Sigmoid colon (tissue), 7 donors: ENCODE data around the gene COX7A2. TPM values are rescaled to one million over a fixed set of nuclear protein-coding genes. Genes with fewer than 3 reads are reported as not detected.

Source experiments
- DNase-seq: peaks from one replicate; pipeline ENCODE4 v3.0.0-alpha.2; 2019
- H3K27ac ChIP-seq, 4 donors: fragments of 200-600 bp; sonication (generic); one replicate each; pipeline ENCODE4 v1.5.1; 2016 to 2019; ENCODE audit warnings: mild to moderate bottlenecking in 1 of 4
- H3K27me3 ChIP-seq, 3 donors: fragments of 200-600 bp; sonication (generic); one replicate each; pipeline ENCODE4 v1.5.1; 2019; ENCODE audit warnings: mild to moderate bottlenecking in 1 of 3
- H3K36me3 ChIP-seq, 4 donors: fragments of 200-600 bp; sonication (generic); one replicate each; pipeline ENCODE4 v1.5.1; 2016 to 2019
- H3K4me1 ChIP-seq, 4 donors: fragments of 200-600 bp; sonication (generic); one replicate each; pipeline ENCODE4 v1.5.1; 2017 to 2019
- H3K4me3 ChIP-seq, 4 donors: fragments of 200-600 bp; sonication (generic); one replicate each; pipeline ENCODE4 v1.5.1; 2017 to 2019; ENCODE audit warnings: mild to moderate bottlenecking in 2 of 4, moderate library complexity in 1 of 4
- H3K9me3 ChIP-seq, 4 donors: fragments of 200-600 bp in 3 of 4; sonication (generic) in 3 of 4; one replicate each; pipeline versions ENCODE4 v1.5.1 to v1.6.1; 2013 to 2019
- EP300 ChIP-seq, 4 donors: sonication (generic); formaldehyde crosslinking; IDR thresholded peaks; one replicate each; pipeline ENCODE4 v1.6.1; 2017; ENCODE audit warnings: antibody characterized with exemption in 4 of 4
- POLR2A ChIP-seq, 2 donors: fragments of 450-650 bp; IDR thresholded peaks; one replicate each; pipeline ENCODE4 v1.6.1; 2016; ENCODE audit warnings: antibody characterized with exemption in 2 of 2, mild to moderate bottlenecking in 2 of 2, moderate library complexity in 2 of 2
- POLR2AphosphoS5 ChIP-seq, 4 donors: sonication (generic); formaldehyde crosslinking; IDR thresholded peaks; one replicate each; pipeline ENCODE4 v1.6.1; 2017; ENCODE audit warnings: antibody characterized with exemption in 4 of 4
- WGBS, 2 donors: extraction: QIAGEN DNeasy Blood & Tissue Kit; methylation state at CpG; one replicate each; pipeline ENCODE4 v1.1.7; 2013; 5-methylcytosine and 5-hydroxymethylcytosine counted together
- intact Hi-C: fragments of 100-400 bp; cut with DNase I; formaldehyde crosslinking; loops from one replicate; pipeline ENCODE4 v1.15.1; 2023
- polyA plus RNA-seq, 3 donors: library from polyadenylated mRNA; stranded (reverse); fragments of 200-250 nt; gene quantifications; one replicate each; pipeline ENCODE4 v1.2.3, GENCODE V29; 2013
- total RNA-seq, 4 donors: library from RNA; depleted of rRNA; stranded (reverse); fragments of >200 nt; gene quantifications; one replicate each; pipeline ENCODE4 v1.1.0, GENCODE V29; 2016
- TF ChIP-seq, protein P1 (sequence below), 4 experiments: fragments of 450-650 bp in 3 of 4; fragments of 200-600 bp in 1 of 4; IDR thresholded peaks; one replicate each; pipeline ENCODE4 v1.5.1; 2016 to 2019; ENCODE audit warnings: antibody characterized with exemption in 4 of 4, mild to moderate bottlenecking in 3 of 4, moderate library complexity in 2 of 4
- donor health status: healthy with polysubstance abuse.
- donor health status: Bipolar disorder and iron deficiency.
- donor health status: healthy.

The COX7A2 gene
- total and polyA plus RNA-seq, 7 donors: 419 to 3,086 (median 948) TPM

DNA sequence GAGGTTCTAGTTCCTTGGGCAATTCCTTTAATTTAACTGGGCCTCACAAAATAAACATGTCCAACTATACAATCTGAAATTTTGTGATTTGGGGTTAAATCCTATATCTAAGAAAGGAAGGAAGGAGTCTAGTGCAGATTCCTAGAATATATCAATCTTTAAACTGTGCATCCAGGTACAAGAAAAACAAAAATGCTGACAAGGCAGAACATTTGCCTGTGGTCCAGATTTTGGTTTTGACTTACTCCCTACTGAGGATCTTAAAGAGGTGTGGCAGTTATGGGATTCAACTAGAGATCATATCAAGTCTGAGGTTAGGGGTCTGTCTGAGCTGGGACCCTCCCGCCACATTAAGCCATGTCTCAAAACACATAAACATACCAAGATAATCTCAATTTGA is 17.7 kb upstream of the COX7A2 start:
- TF ChIP-seq POLR2AphosphoS5 (IDR thresholded peaks at IDR 0.05) (no peak), POLR2A (IDR thresholded peaks at IDR 0.05) (no peak), EP300 (IDR thresholded peaks at IDR 0.05) (no peak)
- TF ChIP-seq, protein P1, sequence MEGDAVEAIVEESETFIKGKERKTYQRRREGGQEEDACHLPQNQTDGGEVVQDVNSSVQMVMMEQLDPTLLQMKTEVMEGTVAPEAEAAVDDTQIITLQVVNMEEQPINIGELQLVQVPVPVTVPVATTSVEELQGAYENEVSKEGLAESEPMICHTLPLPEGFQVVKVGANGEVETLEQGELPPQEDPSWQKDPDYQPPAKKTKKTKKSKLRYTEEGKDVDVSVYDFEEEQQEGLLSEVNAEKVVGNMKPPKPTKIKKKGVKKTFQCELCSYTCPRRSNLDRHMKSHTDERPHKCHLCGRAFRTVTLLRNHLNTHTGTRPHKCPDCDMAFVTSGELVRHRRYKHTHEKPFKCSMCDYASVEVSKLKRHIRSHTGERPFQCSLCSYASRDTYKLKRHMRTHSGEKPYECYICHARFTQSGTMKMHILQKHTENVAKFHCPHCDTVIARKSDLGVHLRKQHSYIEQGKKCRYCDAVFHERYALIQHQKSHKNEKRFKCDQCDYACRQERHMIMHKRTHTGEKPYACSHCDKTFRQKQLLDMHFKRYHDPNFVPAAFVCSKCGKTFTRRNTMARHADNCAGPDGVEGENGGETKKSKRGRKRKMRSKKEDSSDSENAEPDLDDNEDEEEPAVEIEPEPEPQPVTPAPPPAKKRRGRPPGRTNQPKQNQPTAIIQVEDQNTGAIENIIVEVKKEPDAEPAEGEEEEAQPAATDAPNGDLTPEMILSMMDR (IDR thresholded peaks at IDR 0.05): no peak
- H3K9me3 ChIP-seq: no peaks in the 10 kb centered on the region
- H3K36me3 ChIP-seq: peaks cover 0 to 74% (median 4%) of the 10 kb centered on the region in 4 donors
- DNase-seq: no peak
- H3K4me1 ChIP-seq: peaks cover 0 to 7% (median under 1%) of the 10 kb centered on the region in 4 donors
- intact Hi-C loops: no loop called here
- no peak overlapping the region for H3K27ac ChIP-seq
- H3K27me3 ChIP-seq: no peaks in the 10 kb centered on the region
- WGBS, 2 donors: 98% methylated on average over 1 of the region's 1 CpG
- H3K4me3 ChIP-seq: no peak overlapping the region

DNA sequence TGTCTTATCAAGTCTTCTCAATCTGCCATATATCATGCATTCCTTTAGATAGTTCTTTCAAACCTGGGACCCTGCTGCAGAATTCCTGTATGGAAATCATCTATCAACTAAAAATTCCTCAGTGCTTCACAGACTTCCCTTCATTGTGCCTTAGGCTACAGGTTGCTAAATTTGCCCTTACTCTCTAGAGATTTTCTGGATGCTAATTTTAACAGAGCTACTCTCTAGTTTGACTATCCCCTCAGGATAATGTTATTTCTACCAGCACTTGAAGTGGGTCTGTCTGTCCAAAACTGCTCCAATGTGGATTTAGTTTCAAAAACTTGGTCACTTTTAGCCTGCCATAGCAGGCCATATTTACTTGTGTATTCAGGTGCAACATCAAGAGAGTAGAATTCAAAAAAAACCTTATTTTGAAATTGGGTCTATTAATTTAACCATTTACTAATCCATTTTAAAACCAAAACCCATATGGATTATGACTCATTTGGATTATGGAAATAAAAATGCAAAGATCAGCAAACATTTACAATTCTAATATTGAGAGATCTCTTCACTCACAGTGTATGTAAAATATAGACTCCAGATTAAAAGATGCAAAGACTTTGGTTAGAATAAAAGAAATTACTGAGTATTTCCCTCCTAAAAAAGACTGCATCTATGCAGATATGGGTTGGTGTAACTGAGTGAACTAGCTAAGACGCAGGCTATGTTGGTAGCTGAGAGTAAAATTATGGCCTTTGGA is 13.9 kb upstream of the COX7A2 start:
- H3K36me3 ChIP-seq: peaks cover 0 to 76% (median 2%) of the 10 kb centered on the region in 4 donors
- TF ChIP-seq EP300 (IDR thresholded peaks at IDR 0.05): no peak
- TF ChIP-seq, protein P1 (IDR thresholded peaks at IDR 0.05): no peak
- TF ChIP-seq POLR2A (IDR thresholded peaks at IDR 0.05): no peak
- TF ChIP-seq POLR2AphosphoS5 (IDR thresholded peaks at IDR 0.05): no peak
- H3K4me1 ChIP-seq: no peaks in the 10 kb centered on the region
- no peaks in the 10 kb centered on the region for H3K27me3 ChIP-seq
- intact Hi-C loops: no loop called here
- H3K9me3 ChIP-seq: no peaks in the 10 kb centered on the region
- DNase-seq: no peak
- 96 to 99% methylated on average over 1 of the region's 1 CpG for WGBS, 2 donors
- H3K4me3 ChIP-seq: no peak overlapping the region
- no peak overlapping the region for H3K27ac ChIP-seq

DNA sequence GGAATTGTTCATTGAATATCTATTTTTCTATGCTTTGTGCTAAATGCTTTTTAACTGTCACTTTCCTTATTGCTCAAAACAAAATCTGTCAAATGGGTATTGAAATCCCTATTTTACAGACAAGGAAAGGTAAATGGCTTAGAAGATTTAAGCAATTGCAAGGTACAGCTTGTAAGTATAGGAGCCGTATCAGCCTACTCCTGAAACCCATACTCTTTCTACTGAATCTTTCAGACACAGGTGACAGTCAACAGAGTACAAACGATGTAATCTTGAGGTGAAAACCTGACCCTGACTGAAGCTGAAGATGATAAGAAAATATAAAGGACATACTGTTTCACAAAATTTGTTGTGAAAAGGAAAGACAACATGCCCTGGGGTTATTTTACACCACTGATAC is 7.0 kb upstream of the COX7A2 start:
- 85 to 87% methylated on average over 2 of the region's 2 CpGs for WGBS, 2 donors

DNA sequence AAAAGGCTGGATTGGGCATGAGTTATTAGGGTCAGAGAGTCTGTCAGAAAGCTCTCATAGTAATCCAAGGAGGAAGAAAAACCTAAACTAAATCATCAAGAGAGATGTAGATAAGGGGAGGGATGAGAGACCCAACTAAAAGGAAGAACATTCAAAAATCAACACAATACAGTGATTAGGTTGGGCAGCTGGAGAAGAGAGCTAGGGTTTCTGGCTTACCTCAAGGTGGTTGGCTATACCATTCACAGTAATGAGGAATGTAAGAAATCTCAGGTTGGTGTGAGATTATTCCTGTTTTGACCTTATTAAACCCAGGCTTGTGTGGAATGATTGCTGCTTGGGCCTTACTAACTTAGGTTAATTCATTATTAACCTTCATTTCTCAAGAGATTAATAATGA is 6.2 kb upstream of the COX7A2 start:
- TF ChIP-seq POLR2AphosphoS5 (IDR thresholded peaks at IDR 0.05) (no peak), POLR2A (IDR thresholded peaks at IDR 0.05) (no peak), EP300 (IDR thresholded peaks at IDR 0.05) (no peak)
- TF ChIP-seq, protein P1 (IDR thresholded peaks at IDR 0.05): no peak
- Histone ChIP-seq H3K27ac (no peak overlapping the region), H3K36me3 (peaks cover 0 to 13% (median 0%) of the 10 kb centered on the region in 4 donors), H3K27me3 (no peaks in the 10 kb centered on the region), H3K9me3 (no peaks in the 10 kb centered on the region), H3K4me1 (peaks cover 0 to under 1% (median 0%) of the 10 kb centered on the region in 4 donors), H3K4me3 (no peak overlapping the region)
- intact Hi-C loops: no loop called here
- no peak for DNase-seq

More for the DNA sequence above, 7.0 kb upstream of the COX7A2 start:
- intact Hi-C loops: no loop called here
- no peaks in the 10 kb centered on the region for H3K27me3 ChIP-seq
- no peak overlapping the region for H3K27ac ChIP-seq
- no peaks in the 10 kb centered on the region for H3K4me1 ChIP-seq
- no peak overlapping the region for H3K4me3 ChIP-seq
- H3K9me3 ChIP-seq: no peaks in the 10 kb centered on the region
- TF ChIP-seq, protein P1 (IDR thresholded peaks at IDR 0.05): no peak
- TF ChIP-seq POLR2AphosphoS5 (IDR thresholded peaks at IDR 0.05): no peak
- TF ChIP-seq EP300 (IDR thresholded peaks at IDR 0.05): no peak
- no peak for TF ChIP-seq POLR2A (IDR thresholded peaks at IDR 0.05)
- peaks cover 0 to 20% (median 0%) of the 10 kb centered on the region in 4 donors for H3K36me3 ChIP-seq
- DNase-seq: no peak
